ENCODE measurements around the gene SLC37A4. TPM values are rescaled to one million over a fixed set of nuclear protein-coding genes. Genes with fewer than 3 reads are reported as not detected.

SLC37A4 gene
- total and polyA plus RNA-seq, 2 of the 13 experiments (the other 11 are each of a cell fraction or from before 2014, with no cell fraction given): 43.0 to 56.1 TPM

GRCh38 chr11:119024430-119025098, 6.1 kb downstream of the SLC37A4 start (continued):
- TF ChIP-seq ZNF354B (CRISPR knock-in tag; IDR thresholded peaks at IDR 0.05): no peak
- TF ChIP-seq GLMP (CRISPR knock-in tag; IDR thresholded peaks at IDR 0.05; ENCODE audit: borderline replicate concordance): no peak
- no peak for TF ChIP-seq ZBTB25 (CRISPR knock-in tag; IDR thresholded peaks at IDR 0.05)
- 0 out of 2 replicates have a peak, but pooled peaks have one; percentile 44 for TF ChIP-seq ERF (CRISPR knock-in tag; IDR thresholded peaks at IDR 0.05)
- TF ChIP-seq ZXDC (CRISPR knock-in tag; IDR thresholded peaks at IDR 0.05): no peak
- no peak for TF ChIP-seq ZBTB42 (CRISPR knock-in tag; IDR thresholded peaks at IDR 0.05)
- no peak for TF ChIP-seq ZNF550 (CRISPR knock-in tag; IDR thresholded peaks at IDR 0.05; ENCODE audit: borderline replicate concordance)
- no peak for TF ChIP-seq HMG20B (CRISPR knock-in tag; conservative IDR thresholded peaks at IDR 0.05)
- no peak for TF ChIP-seq KMT2A (CRISPR knock-in tag; IDR thresholded peaks at IDR 0.05)
- TF ChIP-seq ZNF367 (CRISPR knock-in tag; IDR thresholded peaks at IDR 0.05; ENCODE audit: borderline replicate concordance): no peak
- TF ChIP-seq ZNF615 (CRISPR knock-in tag; IDR thresholded peaks at IDR 0.05; ENCODE audit: borderline replicate concordance): 0 out of 2 replicates have a peak, but pooled peaks have one; percentile 36
- TF ChIP-seq SAP130 (CRISPR knock-in tag; IDR thresholded peaks at IDR 0.05; ENCODE audit: low read depth): peak; percentile 51
- peak; percentile 57; the same call in 1 of the 2 replicates for TF ChIP-seq ZNF609 (CRISPR knock-in tag; IDR thresholded peaks at IDR 0.05; ENCODE audit: borderline replicate concordance)
- TF ChIP-seq HOMEZ (CRISPR knock-in tag; IDR thresholded peaks at IDR 0.05; ENCODE audit: low read depth): 0 out of 2 replicates have a peak, but pooled peaks have one; percentile 11
- no peak for TF ChIP-seq TCF12 (IDR thresholded peaks at IDR 0.05)
- TF ChIP-seq TCF12 (CRISPR knock-in tag; IDR thresholded peaks at IDR 0.05): no peak
- TF ChIP-seq ZBTB20 (CRISPR knock-in tag; IDR thresholded peaks at IDR 0.05; ENCODE audit: borderline replicate concordance, low read depth): no peak
- TF ChIP-seq MXI1 (IDR thresholded peaks at IDR 0.05; ENCODE audit: borderline replicate concordance, low read depth, low read length): no peak
- no peak for TF ChIP-seq ZNF17 (CRISPR knock-in tag; IDR thresholded peaks at IDR 0.05)

All from HepG2 (cell line).